ENCODE data around the gene ATRN. TPM values are rescaled to one million over a fixed set of nuclear protein-coding genes. Genes with fewer than 3 reads are reported as not detected.

The ATRN gene
- total and polyA plus RNA-seq, 2 donors (not counting 1 experiment from before 2014, with no cell fraction given): 5.8 to 19.5 TPM

DNA sequence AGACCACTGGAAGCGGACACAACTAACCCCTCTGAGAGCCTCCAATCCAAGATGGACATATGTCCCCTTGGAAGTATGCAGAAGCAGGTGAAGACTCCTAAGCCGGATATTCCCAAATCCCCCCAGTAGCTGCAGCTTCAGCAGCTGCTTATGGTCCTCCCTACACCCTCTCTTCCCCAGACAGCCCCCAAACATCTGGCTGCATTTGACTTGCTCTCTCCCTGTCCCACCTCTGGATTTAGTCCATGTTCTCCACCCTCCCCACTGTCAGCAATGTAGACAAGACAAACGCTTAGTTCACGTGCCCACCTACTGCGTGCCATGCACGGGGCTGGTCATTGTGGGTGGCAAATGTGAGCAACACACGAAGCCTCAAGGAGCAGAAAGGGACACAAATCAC, 215.6 kb downstream of the ATRN start:
- ChIA-PET POLR2A (no interaction called here), CTCF (interaction anchor here (1.3 kb wide), 1 partner anchor 24 kb away, joined by 4 read pairs; no protein-coding TSS in a partner anchor)
- TF ChIP-seq CTCF (IDR thresholded peaks at IDR 0.05): no peak
- TF ChIP-seq EZH2 (IDR thresholded peaks at IDR 0.05; ENCODE audit: borderline replicate concordance, insufficient read depth, low read depth, low read length, poor library complexity, severe bottlenecking): no peak
- H3K4me3 Mint-ChIP-seq: no peak overlapping the region
- Histone ChIP-seq H3K79me2 (ENCODE audit: control insufficient read depth, insufficient read depth, low read length) (no peaks in the 10 kb centered on the region), H3K9me3 (ENCODE audit: control extremely low read depth in 1 of 3, control insufficient read depth in 2 of 3, insufficient read depth in 1 of 3, low read length in 2 of 3) (peaks cover 0 to 6% (median 0%) of the 10 kb centered on the region in 3 donors), H3K27me3 (replicated peaks in 1 of 4; ENCODE audit: control extremely low read depth in 1 of 4, control insufficient read depth in 3 of 4, insufficient read depth in 4 of 4, low read length in 3 of 4) (peaks cover 0 to 16% (median 2%) of the 10 kb centered on the region in 4 experiments), H3K9ac (ENCODE audit: low read length) (no peak overlapping the region), H3K36me3 (replicated peaks in 1 of 2; ENCODE audit: control extremely low read depth in 1 of 2, control insufficient read depth in 1 of 2, extremely low read depth in 1 of 2, insufficient read depth in 2 of 2, low read length in 1 of 2) (no peaks in the 10 kb centered on the region), H3K27ac (ENCODE audit: low read length in 2 of 2) (no peak overlapping the region), H3K4me3 (ENCODE audit: control extremely low read depth in 1 of 5, extremely low read depth in 1 of 5, insufficient read depth in 1 of 5, low read depth in 2 of 5, low read length in 4 of 5) (no peak overlapping the region), H4K20me1 (ENCODE audit: control insufficient read depth, insufficient read depth, low read length, poor library complexity, severe bottlenecking) (no peaks in the 10 kb centered on the region), H3K4me1 (ENCODE audit: control insufficient read depth in 2 of 2, insufficient read depth in 2 of 2, low read length in 2 of 2) (no peaks in the 10 kb centered on the region), H3K4me2 (replicated peaks; ENCODE audit: low read depth, low read length, poor library complexity, severe bottlenecking) (no peak overlapping the region), H2AFZ (ENCODE audit: insufficient read depth, low read depth, low read length, poor library complexity, severe bottlenecking) (no peak overlapping the region)
- intact Hi-C loops (cut with micrococcal nuclease): no loop called here
- no peak for ATAC-seq (ENCODE audit: low read depth)
- no peaks in the 10 kb centered on the region for H3K4me1 Mint-ChIP-seq
- WGBS (ENCODE audit: insufficient coverage): 100% methylated on average over 2 of the region's 7 CpGs
- H3K27ac Mint-ChIP-seq: no peak overlapping the region
- H3K9me3 Mint-ChIP-seq (ENCODE audit: insufficient read depth): no peaks in the 10 kb centered on the region
- H3K27me3 Mint-ChIP-seq: peaks cover 31% of the 10 kb centered on the region
- no peak for DNase-seq

GRCh38 chr20:3686867-3687321, 216.1 kb downstream of the ATRN start:
- ATAC-seq (ENCODE audit: low read depth) (no peak), DNase-seq (no peak)
- Histone ChIP-seq H3K27me3 (replicated peaks in 1 of 4; ENCODE audit: control extremely low read depth in 1 of 4, control insufficient read depth in 3 of 4, insufficient read depth in 4 of 4, low read length in 3 of 4) (peaks cover 0 to 13% (median 2%) of the 10 kb centered on the region in 4 experiments), H4K20me1 (ENCODE audit: control insufficient read depth, insufficient read depth, low read length, poor library complexity, severe bottlenecking) (no peaks in the 10 kb centered on the region), H3K79me2 (ENCODE audit: control insufficient read depth, insufficient read depth, low read length) (no peaks in the 10 kb centered on the region), H3K4me3 (ENCODE audit: control extremely low read depth in 1 of 5, extremely low read depth in 1 of 5, insufficient read depth in 1 of 5, low read depth in 2 of 5, low read length in 4 of 5) (no peak overlapping the region), H3K4me2 (replicated peaks; ENCODE audit: low read depth, low read length, poor library complexity, severe bottlenecking) (no peak overlapping the region), H3K27ac (ENCODE audit: low read length in 2 of 2) (no peak overlapping the region), H2AFZ (ENCODE audit: insufficient read depth, low read depth, low read length, poor library complexity, severe bottlenecking) (no peak overlapping the region), H3K9ac (ENCODE audit: low read length) (no peak overlapping the region), H3K9me3 (ENCODE audit: control extremely low read depth in 1 of 3, control insufficient read depth in 2 of 3, insufficient read depth in 1 of 3, low read length in 2 of 3) (peaks cover 0 to 6% (median 0%) of the 10 kb centered on the region in 3 donors), H3K4me1 (ENCODE audit: control insufficient read depth in 2 of 2, insufficient read depth in 2 of 2, low read length in 2 of 2) (no peaks in the 10 kb centered on the region), H3K36me3 (replicated peaks in 1 of 2; ENCODE audit: control extremely low read depth in 1 of 2, control insufficient read depth in 1 of 2, extremely low read depth in 1 of 2, insufficient read depth in 2 of 2, low read length in 1 of 2) (no peaks in the 10 kb centered on the region)
- H3K9me3 Mint-ChIP-seq (ENCODE audit: insufficient read depth): no peaks in the 10 kb centered on the region
- H3K27ac Mint-ChIP-seq: no peak overlapping the region
- TF ChIP-seq CTCF (IDR thresholded peaks at IDR 0.05) (no peak), EZH2 (IDR thresholded peaks at IDR 0.05; ENCODE audit: borderline replicate concordance, insufficient read depth, low read depth, low read length, poor library complexity, severe bottlenecking) (no peak)
- ChIA-PET CTCF (interaction anchor here (1.3 kb wide), 1 partner anchor 24 kb away, joined by 4 read pairs; no protein-coding TSS in a partner anchor), POLR2A (no interaction called here)
- H3K27me3 Mint-ChIP-seq: peaks cover 29% of the 10 kb centered on the region
- no peak overlapping the region for H3K4me3 Mint-ChIP-seq
- intact Hi-C loops (cut with micrococcal nuclease): no loop called here
- whole genome bisulfite sequencing (ENCODE audit: insufficient coverage): 81% methylated on average over 4 of the region's 9 CpGs
- H3K4me1 Mint-ChIP-seq: no peaks in the 10 kb centered on the region

Data from B cell (primary cell).